ENCODE data around the gene ANKRD36C. TPM values are rescaled to one million over a fixed set of nuclear protein-coding genes. Genes with fewer than 3 reads are reported as not detected.
"Not testable (repeated sequence)": the region's sequence is repeated elsewhere in the genome, so short reads cannot be mapped to it uniquely, and the experiment has no call there.

The ANKRD36C gene
- total RNA-seq, 1 experiment from 2014 or later, result 30.1 TPM

DNA sequence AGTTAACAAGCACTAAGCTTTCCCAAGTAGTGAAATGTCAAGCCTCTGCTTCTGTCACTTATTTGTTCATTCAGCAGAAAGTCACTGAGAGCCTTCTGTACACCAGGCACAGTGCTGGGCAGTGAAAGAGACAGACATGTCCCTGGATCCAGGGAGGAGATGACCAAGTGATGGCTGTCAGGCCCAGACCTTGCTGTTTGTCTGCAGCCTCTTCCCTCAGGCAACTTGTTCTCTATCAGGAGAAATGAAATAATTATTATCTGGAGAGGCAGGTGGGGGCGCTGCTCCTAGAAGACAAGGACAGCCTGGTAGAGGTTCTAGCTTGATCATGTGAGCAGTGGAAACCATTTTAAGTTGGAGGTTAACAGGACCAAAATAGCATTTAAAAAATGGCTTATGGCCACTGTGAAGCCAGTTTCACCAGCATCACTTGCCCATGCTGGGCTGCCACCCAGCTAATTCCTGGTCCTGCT lies 21.2 kb upstream of the ANKRD36C start:
- H3K27ac ChIP-seq (ENCODE audit: low read depth, low read length, poor library complexity, severe bottlenecking); H3K27me3 ChIP-seq (replicated peaks; ENCODE audit: insufficient read depth, low read depth, low read length, poor library complexity); CTCF ChIA-PET; DNase-seq (ENCODE audit: low spot score); H3K4me3 ChIP-seq (ENCODE audit: low read depth, low read length, poor library complexity, severe bottlenecking); H3K36me3 ChIP-seq (ENCODE audit: insufficient read depth, low read length, poor library complexity, severe bottlenecking); H3K4me1 ChIP-seq (ENCODE audit: insufficient read depth, low read length, poor library complexity, severe bottlenecking); POLR2A ChIA-PET (ENCODE audit: low non-redundant PET); H3K9me3 ChIP-seq (ENCODE audit: low read depth, low read length, poor library complexity, severe bottlenecking); intact Hi-C loops (cut with micrococcal nuclease; ENCODE audit: unreplicated experiment); BruUV-seq (replicated peaks): not testable (repeated sequence)
- TF ChIP-seq, protein P1, sequence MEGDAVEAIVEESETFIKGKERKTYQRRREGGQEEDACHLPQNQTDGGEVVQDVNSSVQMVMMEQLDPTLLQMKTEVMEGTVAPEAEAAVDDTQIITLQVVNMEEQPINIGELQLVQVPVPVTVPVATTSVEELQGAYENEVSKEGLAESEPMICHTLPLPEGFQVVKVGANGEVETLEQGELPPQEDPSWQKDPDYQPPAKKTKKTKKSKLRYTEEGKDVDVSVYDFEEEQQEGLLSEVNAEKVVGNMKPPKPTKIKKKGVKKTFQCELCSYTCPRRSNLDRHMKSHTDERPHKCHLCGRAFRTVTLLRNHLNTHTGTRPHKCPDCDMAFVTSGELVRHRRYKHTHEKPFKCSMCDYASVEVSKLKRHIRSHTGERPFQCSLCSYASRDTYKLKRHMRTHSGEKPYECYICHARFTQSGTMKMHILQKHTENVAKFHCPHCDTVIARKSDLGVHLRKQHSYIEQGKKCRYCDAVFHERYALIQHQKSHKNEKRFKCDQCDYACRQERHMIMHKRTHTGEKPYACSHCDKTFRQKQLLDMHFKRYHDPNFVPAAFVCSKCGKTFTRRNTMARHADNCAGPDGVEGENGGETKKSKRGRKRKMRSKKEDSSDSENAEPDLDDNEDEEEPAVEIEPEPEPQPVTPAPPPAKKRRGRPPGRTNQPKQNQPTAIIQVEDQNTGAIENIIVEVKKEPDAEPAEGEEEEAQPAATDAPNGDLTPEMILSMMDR (conservative IDR thresholded peaks at IDR 0.05; ENCODE audit: low read depth, low read length), result peak; percentile 27

DNA sequence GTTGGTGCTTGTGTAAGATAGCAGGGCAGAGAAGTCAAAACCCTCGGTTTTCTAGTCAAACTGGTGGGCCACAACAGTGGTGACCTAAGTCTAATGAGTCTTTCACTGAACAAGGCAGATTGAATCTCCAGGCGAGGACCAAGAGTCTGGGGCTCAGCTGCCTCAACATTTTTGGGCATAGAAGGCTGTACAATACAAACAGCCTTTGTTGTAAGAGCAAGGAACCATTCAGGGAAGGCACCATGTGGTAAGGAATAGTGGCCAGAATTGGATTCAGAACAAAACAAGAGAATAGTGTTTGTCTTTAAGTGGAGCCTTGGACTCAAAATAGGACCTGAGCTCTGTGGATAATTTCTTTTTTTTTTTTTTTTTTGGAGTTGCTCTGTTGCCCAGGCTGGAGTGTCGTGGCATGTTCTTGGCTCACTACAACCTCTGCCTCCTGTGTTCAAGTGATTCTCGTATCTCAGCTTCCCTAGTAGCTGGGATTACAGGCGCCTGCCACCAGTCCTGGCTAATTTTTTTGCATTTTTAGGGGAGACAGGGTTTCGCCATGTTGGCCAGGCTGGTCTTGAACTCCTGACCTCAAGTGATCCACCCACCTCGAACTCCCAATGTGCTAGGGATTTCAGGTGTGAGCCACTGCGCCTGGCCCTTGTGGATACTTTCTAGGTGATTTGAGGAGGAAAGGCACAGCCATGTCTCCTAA lies 20.6 kb upstream of the ANKRD36C start:
- H3K27me3 ChIP-seq (replicated peaks; ENCODE audit: insufficient read depth, low read depth, low read length, poor library complexity); H3K36me3 ChIP-seq (ENCODE audit: insufficient read depth, low read length, poor library complexity, severe bottlenecking); intact Hi-C loops (cut with micrococcal nuclease; ENCODE audit: unreplicated experiment); H3K4me1 ChIP-seq (ENCODE audit: insufficient read depth, low read length, poor library complexity, severe bottlenecking); H3K27ac ChIP-seq (ENCODE audit: low read depth, low read length, poor library complexity, severe bottlenecking); POLR2A ChIA-PET (ENCODE audit: low non-redundant PET); H3K4me3 ChIP-seq (ENCODE audit: low read depth, low read length, poor library complexity, severe bottlenecking); H3K9me3 ChIP-seq (ENCODE audit: low read depth, low read length, poor library complexity, severe bottlenecking); DNase-seq (ENCODE audit: low spot score): not testable (repeated sequence)
- CTCF ChIA-PET, result interaction anchor here (0.6 kb wide), 1 partner anchor 233 kb away, joined by 8 read pairs; no protein-coding TSS in a partner anchor
- BruUV-seq (replicated peaks), result TSS peak; percentile 64

DNA sequence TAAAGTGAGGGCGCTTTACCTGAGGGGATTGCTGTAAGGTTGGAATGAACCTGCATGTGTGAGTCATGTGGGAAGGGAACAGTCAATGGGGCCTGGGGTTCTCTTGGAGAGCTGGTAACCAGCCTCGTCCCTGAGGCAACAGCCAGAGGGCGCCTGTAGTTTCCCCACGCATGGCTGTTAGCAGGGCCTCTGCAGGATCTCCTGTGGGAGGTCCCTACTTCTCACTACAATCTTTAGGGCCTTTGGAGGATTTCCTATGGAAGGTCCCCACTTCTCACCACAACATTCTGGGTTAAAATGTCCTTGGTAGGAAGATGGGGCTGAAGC lies 19.5 kb upstream of the ANKRD36C start:
- TF ChIP-seq, protein P1 (conservative IDR thresholded peaks at IDR 0.05; ENCODE audit: low read depth, low read length), result peak; percentile 38
- CTCF ChIA-PET; H3K27me3 ChIP-seq (replicated peaks; ENCODE audit: insufficient read depth, low read depth, low read length, poor library complexity); intact Hi-C loops (cut with micrococcal nuclease; ENCODE audit: unreplicated experiment); H3K9me3 ChIP-seq (ENCODE audit: low read depth, low read length, poor library complexity, severe bottlenecking); H3K36me3 ChIP-seq (ENCODE audit: insufficient read depth, low read length, poor library complexity, severe bottlenecking); H3K27ac ChIP-seq (ENCODE audit: low read depth, low read length, poor library complexity, severe bottlenecking); H3K4me1 ChIP-seq (ENCODE audit: insufficient read depth, low read length, poor library complexity, severe bottlenecking); BruUV-seq (replicated peaks); POLR2A ChIA-PET (ENCODE audit: low non-redundant PET): not testable (repeated sequence)
- peak overlapping the region; percentile 30 for H3K4me3 ChIP-seq (ENCODE audit: low read depth, low read length, poor library complexity, severe bottlenecking)
- DNase-seq (ENCODE audit: low spot score), result peak; percentile 43

DNA sequence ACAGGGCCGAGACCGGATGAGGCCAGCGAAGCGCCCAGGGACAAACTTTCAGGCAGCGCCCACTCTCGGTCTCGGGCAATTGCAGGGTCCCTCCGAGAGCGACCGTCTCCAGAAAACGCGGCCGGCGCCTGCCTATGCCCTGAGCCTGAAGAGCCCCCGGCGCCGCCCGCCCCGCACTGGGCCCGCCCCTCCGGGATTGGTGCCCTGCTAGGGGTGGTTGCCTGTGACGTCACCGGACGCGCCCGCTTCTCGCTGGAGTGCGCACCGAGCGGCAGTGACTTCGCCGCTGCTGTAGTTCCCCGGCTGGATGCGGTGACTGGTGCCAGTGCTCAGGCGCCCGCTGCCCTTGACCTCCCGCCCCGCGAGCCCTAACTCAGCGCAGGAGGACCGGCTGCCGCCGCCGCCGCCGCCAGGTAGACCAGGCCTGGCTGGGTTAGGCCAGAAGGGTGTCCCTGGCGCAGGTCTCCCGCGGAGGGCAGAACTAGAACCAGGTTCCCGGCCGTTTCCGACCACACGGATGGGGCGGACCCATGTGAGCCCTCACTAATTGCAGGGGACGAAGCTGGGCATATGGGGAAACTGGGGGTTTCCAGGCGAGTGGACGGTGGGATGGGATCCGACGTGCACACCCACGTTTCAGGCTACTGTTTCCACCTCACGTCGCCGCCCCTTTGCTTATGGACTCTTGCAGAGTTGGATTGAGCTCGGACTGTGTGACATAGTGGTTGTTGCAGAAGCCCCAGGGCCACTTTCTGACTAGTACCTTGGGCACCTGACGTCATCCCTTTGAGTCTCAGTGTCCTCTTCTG lies 18.9 kb upstream of the ANKRD36C start:
- H3K4me3 ChIP-seq (ENCODE audit: low read depth, low read length, poor library complexity, severe bottlenecking), result peak overlapping the region; percentile 48
- peak overlapping the region; percentile 47 for H3K27ac ChIP-seq (ENCODE audit: low read depth, low read length, poor library complexity, severe bottlenecking)
- CTCF ChIA-PET; H3K4me1 ChIP-seq (ENCODE audit: insufficient read depth, low read length, poor library complexity, severe bottlenecking); H3K27me3 ChIP-seq (replicated peaks; ENCODE audit: insufficient read depth, low read depth, low read length, poor library complexity); H3K9me3 ChIP-seq (ENCODE audit: low read depth, low read length, poor library complexity, severe bottlenecking); intact Hi-C loops (cut with micrococcal nuclease; ENCODE audit: unreplicated experiment); POLR2A ChIA-PET (ENCODE audit: low non-redundant PET); BruUV-seq (replicated peaks); H3K36me3 ChIP-seq (ENCODE audit: insufficient read depth, low read length, poor library complexity, severe bottlenecking): not testable (repeated sequence)
- DNase-seq (ENCODE audit: low spot score), result peak; percentile 93

DNA sequence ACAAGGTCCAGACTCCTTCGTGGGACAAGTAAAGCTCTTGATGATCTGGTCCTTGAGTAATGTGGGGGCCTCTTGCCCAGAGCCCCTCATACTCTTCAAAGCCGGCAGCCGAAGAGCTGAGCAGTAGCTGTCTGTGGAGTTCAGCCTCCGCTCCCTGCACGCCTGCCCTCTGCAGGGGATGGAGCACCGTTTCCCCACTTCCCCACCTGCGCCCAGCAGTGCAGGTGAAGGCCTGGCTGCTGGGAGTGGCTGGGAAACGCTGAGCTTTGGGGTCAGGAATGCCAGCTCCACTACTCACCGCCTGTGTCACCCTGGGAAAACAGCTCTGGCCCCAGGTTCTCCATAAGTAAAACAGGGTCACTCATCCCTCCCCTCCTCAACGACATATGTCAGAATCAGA lies 18.2 kb upstream of the ANKRD36C start:
- intact Hi-C loops (cut with micrococcal nuclease; ENCODE audit: unreplicated experiment); H3K36me3 ChIP-seq (ENCODE audit: insufficient read depth, low read length, poor library complexity, severe bottlenecking); BruUV-seq (replicated peaks); DNase-seq (ENCODE audit: low spot score); H3K9me3 ChIP-seq (ENCODE audit: low read depth, low read length, poor library complexity, severe bottlenecking); H3K27me3 ChIP-seq (replicated peaks; ENCODE audit: insufficient read depth, low read depth, low read length, poor library complexity); H3K4me1 ChIP-seq (ENCODE audit: insufficient read depth, low read length, poor library complexity, severe bottlenecking); CTCF ChIA-PET; POLR2A ChIA-PET (ENCODE audit: low non-redundant PET): not testable (repeated sequence)
- Histone ChIP-seq H3K4me3 (ENCODE audit: low read depth, low read length, poor library complexity, severe bottlenecking) (peak overlapping the region; percentile 48), H3K27ac (ENCODE audit: low read depth, low read length, poor library complexity, severe bottlenecking) (peak overlapping the region; percentile 47)

DNA sequence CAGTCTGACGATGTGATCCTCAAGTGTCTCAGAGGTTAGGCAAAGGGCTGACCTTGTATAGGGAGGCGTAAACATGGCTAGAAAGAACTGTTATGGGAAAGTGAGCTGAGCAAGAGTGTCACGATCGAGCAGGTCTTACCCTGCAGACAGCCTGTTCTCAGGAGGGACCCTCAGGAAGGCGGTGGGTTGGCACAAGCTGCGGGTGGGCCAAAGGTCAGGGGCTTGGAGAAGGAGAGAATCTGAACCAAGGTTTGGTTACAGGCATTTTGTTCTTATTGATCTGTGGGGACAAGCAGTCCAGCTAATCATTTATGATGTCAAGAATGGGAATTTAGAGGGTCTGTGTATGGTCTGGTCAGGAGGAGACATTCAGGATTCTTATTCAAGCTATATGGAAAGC lies 16.4 kb upstream of the ANKRD36C start:
- H3K9me3 ChIP-seq (ENCODE audit: low read depth, low read length, poor library complexity, severe bottlenecking); BruUV-seq (replicated peaks); POLR2A ChIA-PET (ENCODE audit: low non-redundant PET); H3K27me3 ChIP-seq (replicated peaks; ENCODE audit: insufficient read depth, low read depth, low read length, poor library complexity); H3K4me1 ChIP-seq (ENCODE audit: insufficient read depth, low read length, poor library complexity, severe bottlenecking); H3K4me3 ChIP-seq (ENCODE audit: low read depth, low read length, poor library complexity, severe bottlenecking); CTCF ChIA-PET; H3K36me3 ChIP-seq (ENCODE audit: insufficient read depth, low read length, poor library complexity, severe bottlenecking); DNase-seq (ENCODE audit: low spot score); intact Hi-C loops (cut with micrococcal nuclease; ENCODE audit: unreplicated experiment); H3K27ac ChIP-seq (ENCODE audit: low read depth, low read length, poor library complexity, severe bottlenecking): not testable (repeated sequence)
